Activated naive CD4-positive, alpha-beta T cell treated with anti-CD3 and anti-CD28 coated beads, Interleukin-2, amount 50 U/mL, for 72 hours (primary cell): ENCODE measurements around the gene MRPS21. TPM values are rescaled to one million over a fixed set of nuclear protein-coding genes. Genes with fewer than 3 reads are reported as not detected.
"Not testable (repeated sequence)": the region's sequence is repeated elsewhere in the genome, so short reads cannot be mapped to it uniquely, and the experiment has no call there.

ENCODE experiments used
- ATAC-seq, 2 donors: fragments of 150-1000 bp; cut with Tn5 transposase; 2 replicates each; pipeline ENCODE4 v1.10.0; 2021; ENCODE audit warnings: mild to moderate bottlenecking in 2 of 2, moderate library complexity in 2 of 2
- DNase-seq, 2 donors: peaks; one replicate each; pipeline ENCODE4 v3.0.0; 2021 to 2022; ENCODE audit warnings: low spot score in 2 of 2
- H3K27ac Mint-ChIP-seq, 2 donors: one replicate each; pipeline ENCODE4 v1.8.0; 2022; ENCODE audit warnings: mild to moderate bottlenecking in 2 of 2, mixed read lengths in 2 of 2
- H3K36me3 Mint-ChIP-seq, 2 donors: one replicate each; pipeline ENCODE4 v1.8.0; 2022; ENCODE audit warnings: mixed read lengths in 2 of 2
- H3K9me3 Mint-ChIP-seq, 2 donors: one replicate each; pipeline ENCODE4 v1.8.0; 2022; ENCODE audit warnings: mixed read lengths in 2 of 2
- total RNA-seq, 2 donors: library from RNA; stranded (reverse); gene quantifications; one replicate each; pipeline ENCODE4 v1.2.3, GENCODE V29; 2022

Gene MRPS21
- total RNA-seq, 2 donors from 2014 or later, result 70.7 to 94.2 TPM

GRCh38 chr1:150271291-150271959, 22.2 kb upstream of the MRPS21 start:
- H3K27ac Mint-ChIP-seq, result peak overlapping the region in 1 of 2 donors; percentile 42
- peaks cover 26% of the 10 kb centered on the region in 2 donors for H3K36me3 Mint-ChIP-seq
- no peak for ATAC-seq
- DNase-seq, result no peak
- H3K9me3 Mint-ChIP-seq, result no peaks in the 10 kb centered on the region

DNA sequence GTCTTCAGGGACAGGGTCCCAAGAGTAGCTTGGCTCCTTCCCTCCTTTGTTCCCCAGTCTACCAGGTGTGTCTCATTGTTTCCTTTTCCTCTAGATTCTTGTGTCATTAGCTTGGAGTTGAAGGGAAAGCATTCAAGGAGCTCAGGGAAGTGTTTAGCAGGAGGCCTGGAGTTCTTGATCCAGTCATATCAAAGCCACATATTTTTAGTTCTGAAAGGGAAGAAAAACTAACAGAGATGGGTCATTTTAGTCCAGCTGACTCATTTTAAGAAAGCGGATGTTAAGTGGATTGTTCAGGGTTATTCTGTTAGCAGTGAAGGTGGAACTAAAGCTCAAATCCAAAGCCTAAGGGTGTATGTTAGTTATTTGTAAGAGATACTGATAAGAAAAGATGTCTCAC, 20.4 kb upstream of the MRPS21 start:
- DNase-seq (no peak), ATAC-seq (no peak)
- no peak overlapping the region for H3K27ac Mint-ChIP-seq
- peaks cover 11% of the 10 kb centered on the region in 2 donors for H3K36me3 Mint-ChIP-seq
- no peaks in the 10 kb centered on the region for H3K9me3 Mint-ChIP-seq

DNA sequence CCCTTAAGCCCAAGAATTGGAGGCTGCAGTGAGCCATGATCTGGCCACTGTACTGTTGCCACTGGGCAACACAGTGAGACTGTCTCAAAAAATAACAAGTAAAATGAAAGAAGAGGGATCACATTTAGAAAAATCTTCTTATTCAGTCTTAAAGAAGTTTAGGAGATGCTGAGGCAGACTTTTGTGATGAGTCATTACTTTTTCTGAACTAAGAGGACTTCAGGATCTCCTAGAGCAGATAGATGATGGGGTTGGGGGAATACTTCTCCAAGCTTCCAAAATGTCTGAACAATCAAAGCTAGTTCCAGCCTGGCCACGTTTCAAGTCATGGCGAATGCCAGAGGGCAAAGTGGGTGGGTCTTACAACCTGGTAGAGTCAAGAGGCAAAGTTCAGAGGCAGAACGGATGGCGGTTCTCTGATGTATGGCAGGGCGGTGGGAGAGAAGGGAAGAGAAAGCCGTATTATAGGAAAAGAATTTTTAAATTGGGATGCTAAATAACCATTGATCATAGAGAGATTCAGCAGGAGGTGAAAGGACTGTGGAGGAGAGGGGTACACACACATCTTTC, 13.4 kb upstream of the MRPS21 start:
- no peak for DNase-seq
- Mint-ChIP-seq H3K9me3 (peaks cover 9 to 12% of the 10 kb centered on the region in 2 donors), H3K36me3 (peaks cover 10 to 15% of the 10 kb centered on the region in 2 donors), H3K27ac (no peak overlapping the region)
- ATAC-seq, result no peak

DNA sequence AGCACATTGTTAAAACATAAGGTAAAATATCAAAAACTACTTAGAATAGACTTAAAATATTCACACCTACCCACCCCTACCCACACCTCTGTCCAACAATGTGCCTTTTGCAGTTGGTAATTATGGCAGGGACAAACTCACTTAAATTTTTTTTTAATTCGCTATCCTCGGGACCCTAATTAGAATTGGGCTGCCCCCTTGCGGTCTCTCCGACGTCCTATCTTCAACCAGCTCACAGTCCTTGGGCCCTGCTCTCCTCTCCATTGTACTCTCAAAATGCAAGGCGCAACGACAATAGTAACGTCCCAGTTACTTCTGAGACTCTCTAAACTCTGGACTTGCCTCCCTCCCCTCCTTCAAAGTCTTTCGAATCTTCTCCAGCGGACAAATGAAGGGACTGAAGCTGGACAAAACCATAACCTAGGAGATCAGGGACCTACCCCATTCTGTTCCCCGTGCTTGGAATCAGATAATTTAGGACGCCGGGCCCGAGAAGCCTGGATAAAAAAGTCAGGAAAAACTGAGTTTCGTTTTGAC, 12.4 kb upstream of the MRPS21 start:
- H3K9me3 Mint-ChIP-seq, result peaks cover 9 to 12% of the 10 kb centered on the region in 2 donors
- peak overlapping the region; percentile 70 to 78 for H3K27ac Mint-ChIP-seq
- peak; percentile 42 to 58 for ATAC-seq
- DNase-seq, result peak in 1 of 2 donors; percentile 50
- peaks cover 10 to 15% of the 10 kb centered on the region in 2 donors for H3K36me3 Mint-ChIP-seq

DNA sequence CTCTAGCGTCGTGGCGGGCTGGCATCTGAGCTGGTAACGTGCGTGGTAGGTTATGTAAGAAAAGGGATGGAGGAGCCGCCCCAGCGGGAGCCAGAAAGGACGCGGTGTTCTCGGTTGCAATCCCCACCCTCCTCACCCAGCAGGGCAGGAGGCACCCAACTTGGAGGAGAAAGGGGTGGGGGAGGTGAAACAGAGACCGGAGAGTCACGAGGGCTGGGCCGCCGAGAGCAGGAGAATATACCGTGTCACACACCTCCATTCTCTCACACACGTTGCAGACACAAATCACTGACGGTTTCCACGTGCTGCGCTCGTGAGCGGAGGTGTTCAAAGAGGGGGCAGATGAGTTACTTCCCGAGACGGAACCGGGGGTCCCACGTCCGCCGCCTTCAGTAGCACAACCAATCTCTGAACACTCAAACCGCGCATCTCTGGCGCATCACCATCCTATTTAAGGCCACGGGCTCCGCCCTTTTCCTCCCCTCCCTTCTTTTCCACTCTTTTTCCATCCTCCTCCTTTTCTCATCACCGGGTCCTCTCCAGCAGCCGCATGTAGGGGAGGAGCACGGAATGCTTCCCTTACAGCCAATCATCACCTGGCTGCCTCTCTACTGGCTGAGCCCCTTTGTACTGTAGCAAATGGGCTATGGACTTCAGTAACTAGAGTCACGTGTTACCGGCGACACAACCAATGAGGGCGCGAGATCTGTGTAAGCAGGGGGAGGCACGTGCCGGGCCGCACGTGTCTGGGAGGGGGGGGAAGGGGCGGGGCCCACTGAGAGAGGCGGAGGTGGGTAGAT, 11.7 kb upstream of the MRPS21 start, which contains the start of gene CIART:
Gene CIART (plus strand): TSS at position 797 of the 800 bp plus-strand sequence. CDS start 714 bp downstream, outside the sequence.
- ATAC-seq (peak; percentile 87 to 93), DNase-seq (peak; percentile 60 to 70)
- Mint-ChIP-seq H3K27ac (peak within 1 kb of the TSS; percentile 78 to 86), H3K9me3 (peaks cover 9 to 12% of the 10 kb centered on the region in 2 donors), H3K36me3 (peaks cover 10 to 15% of the 10 kb centered on the region in 2 donors)

DNA sequence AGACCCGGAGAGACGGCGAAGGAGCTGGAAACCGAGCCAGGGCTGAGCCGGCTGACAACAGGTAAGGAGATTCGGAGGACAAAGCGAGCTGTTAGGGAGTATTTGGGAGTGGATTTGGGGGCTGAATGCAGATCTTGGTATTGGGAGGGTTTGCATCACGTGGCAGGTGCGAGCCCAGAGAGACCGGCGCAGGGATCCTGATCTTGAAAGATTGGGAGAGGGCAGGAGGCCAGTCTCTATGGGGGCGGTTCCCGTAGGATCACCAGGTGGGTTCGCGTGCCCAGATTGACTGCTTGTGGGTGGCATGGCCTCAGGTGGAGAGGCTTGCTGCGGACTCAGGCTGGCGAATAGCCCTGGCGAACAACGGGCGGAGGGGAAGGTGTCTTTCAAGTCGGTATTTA, 11.1 kb upstream of the MRPS21 start:
- peaks cover 9 to 12% of the 10 kb centered on the region in 2 donors for H3K9me3 Mint-ChIP-seq
- ATAC-seq, result no peak
- H3K27ac Mint-ChIP-seq, result peak overlapping the region; percentile 78 to 86
- peaks cover 10 to 15% of the 10 kb centered on the region in 2 donors for H3K36me3 Mint-ChIP-seq
- peak in 1 of 2 donors; percentile 21 for DNase-seq

DNA sequence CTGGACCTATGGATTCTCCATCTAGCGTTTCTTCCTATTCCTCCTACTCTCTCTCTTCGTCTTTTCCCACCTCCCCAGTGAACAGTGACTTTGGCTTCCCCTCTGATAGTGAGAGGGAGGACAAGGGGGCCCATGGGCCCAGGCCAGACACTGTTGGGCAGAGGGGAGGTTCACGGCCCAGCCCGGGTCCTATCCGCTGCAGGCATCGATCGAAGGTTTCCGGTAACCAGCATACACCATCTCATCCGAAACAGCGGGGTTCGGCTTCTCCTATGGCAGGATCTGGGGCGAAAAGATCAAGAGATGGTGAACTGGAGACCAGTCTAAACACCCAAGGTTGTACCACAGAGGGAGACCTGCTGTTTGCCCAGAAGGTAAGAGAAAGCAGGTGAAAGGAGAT, 10.4 kb upstream of the MRPS21 start:
- H3K27ac Mint-ChIP-seq, result no peak overlapping the region
- ATAC-seq (no peak), DNase-seq (no peak)
- peaks cover 10 to 15% of the 10 kb centered on the region in 2 donors for H3K36me3 Mint-ChIP-seq
- peaks cover 9 to 12% of the 10 kb centered on the region in 2 donors for H3K9me3 Mint-ChIP-seq

GRCh38 chr1:150288382-150288781, 5.3 kb upstream of the MRPS21 start:
- ATAC-seq (no peak), DNase-seq (no peak)
- Mint-ChIP-seq H3K27ac (no peak overlapping the region), H3K9me3 (no peaks in the 10 kb centered on the region), H3K36me3 (no peaks in the 10 kb centered on the region)

DNA sequence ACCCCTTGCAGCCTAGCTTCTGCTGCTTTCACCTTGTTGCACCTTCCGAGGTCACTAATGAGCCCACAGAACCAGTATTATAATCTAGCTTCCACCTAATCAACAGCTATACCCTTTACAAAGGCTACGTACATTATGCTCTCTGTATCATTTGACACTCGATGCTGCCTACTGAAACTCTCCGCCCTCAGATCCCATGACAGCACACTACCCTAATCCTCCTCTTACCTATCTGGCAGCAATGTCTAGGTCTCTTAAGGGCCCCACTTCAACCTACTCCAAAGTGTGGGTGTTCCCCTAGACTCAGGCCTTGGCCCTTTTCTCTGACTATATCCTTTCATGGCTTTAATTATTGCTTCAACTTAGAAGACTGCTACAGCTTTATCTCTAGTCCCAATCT, 4.8 kb upstream of the MRPS21 start:
- DNase-seq (no peak), ATAC-seq (no peak)
- Mint-ChIP-seq H3K9me3 (no peaks in the 10 kb centered on the region), H3K27ac (peak overlapping the region in 1 of 2 donors; percentile 38), H3K36me3 (peaks cover 0 to 2% of the 10 kb centered on the region in 2 donors)

GRCh38 chr1:150295476-150295875, 1.8 kb downstream of the MRPS21 start:
- peak overlapping the region; percentile 33 to 41 for H3K27ac Mint-ChIP-seq
- no peaks in the 10 kb centered on the region for H3K9me3 Mint-ChIP-seq
- H3K36me3 Mint-ChIP-seq, result peaks cover 15 to 21% of the 10 kb centered on the region in 2 donors
- ATAC-seq (no peak), DNase-seq (no peak)

GRCh38 chr1:150299716-150300115, 6.1 kb downstream of the MRPS21 start:
- Mint-ChIP-seq H3K9me3 (no peaks in the 10 kb centered on the region), H3K36me3 (peaks cover 24 to 33% of the 10 kb centered on the region in 2 donors), H3K27ac (peak overlapping the region in 1 of 2 donors; percentile 62)
- no peak for DNase-seq
- ATAC-seq, result no peak

DNA sequence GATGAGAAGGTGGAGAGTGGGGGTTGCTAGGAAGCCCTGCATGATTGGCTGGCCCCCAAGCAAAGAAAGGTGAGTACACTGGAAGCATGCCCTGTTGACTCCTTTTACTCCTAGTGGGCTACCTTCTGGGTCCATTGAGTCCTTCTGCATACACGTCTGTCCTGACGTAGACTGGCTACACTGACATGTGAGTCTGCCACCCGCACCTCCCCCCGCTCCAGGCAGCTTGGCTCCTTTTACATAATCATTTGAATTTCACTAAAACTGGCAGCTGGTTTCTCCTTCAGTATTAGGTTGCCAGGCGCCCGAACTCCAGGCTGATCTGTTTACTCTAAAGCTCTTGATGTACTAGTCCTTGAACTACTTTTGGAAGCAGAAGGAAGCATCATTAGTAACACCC, 8.7 kb downstream of the MRPS21 start:
- Mint-ChIP-seq H3K9me3 (no peaks in the 10 kb centered on the region), H3K27ac (peak overlapping the region in 1 of 2 donors; percentile 22), H3K36me3 (peaks cover 10 to 27% of the 10 kb centered on the region in 2 donors)
- DNase-seq (no peak), ATAC-seq (no peak)

DNA sequence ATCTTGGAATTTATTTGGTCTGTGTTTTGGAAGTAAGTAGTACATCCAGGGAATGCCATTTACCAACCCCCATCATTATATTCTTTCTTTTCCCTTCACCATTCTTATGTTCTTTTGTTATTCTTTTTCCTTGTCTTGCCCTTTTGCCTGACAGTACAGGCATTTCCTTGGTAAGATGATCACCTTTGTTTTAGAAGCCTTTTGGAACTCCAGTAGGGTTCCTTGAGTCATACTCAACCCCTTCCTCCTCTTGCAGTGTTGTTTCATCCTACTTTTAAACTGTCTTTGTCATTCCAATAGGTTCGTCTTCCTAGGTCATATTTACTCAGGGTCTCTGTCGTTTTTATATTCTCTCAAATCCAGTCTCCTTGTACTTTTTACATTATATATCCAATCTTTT, 9.2 kb downstream of the MRPS21 start:
- H3K9me3 Mint-ChIP-seq, result no peaks in the 10 kb centered on the region
- DNase-seq, result no peak
- H3K36me3 Mint-ChIP-seq, result peaks cover 11 to 30% of the 10 kb centered on the region in 2 donors
- no peak for ATAC-seq
- peak overlapping the region; percentile 22 to 81 for H3K27ac Mint-ChIP-seq

GRCh38 chr1:150308585-150308984, 14.9 kb downstream of the MRPS21 start:
- not testable (repeated sequence) for DNase-seq, H3K9me3 Mint-ChIP-seq, ATAC-seq
- Mint-ChIP-seq H3K36me3 (peaks cover 6 to 21% of the 10 kb centered on the region in 2 donors), H3K27ac (peak overlapping the region in 1 of 2 donors; percentile 19)

GRCh38 chr1:150309758-150310508, 16.3 kb downstream of the MRPS21 start:
- DNase-seq (no peak), ATAC-seq (no peak)
- Mint-ChIP-seq H3K9me3 (no peaks in the 10 kb centered on the region), H3K36me3 (peaks cover 5 to 21% of the 10 kb centered on the region in 2 donors), H3K27ac (no peak overlapping the region)

- no peak overlapping the region for H3K27ac Mint-ChIP-seq
- no peaks in the 10 kb centered on the region for H3K9me3 Mint-ChIP-seq
- DNase-seq, result no peak
- ATAC-seq, result no peak
- H3K36me3 Mint-ChIP-seq, result peaks cover 5 to 12% of the 10 kb centered on the region in 2 donors
These were observed 18.1 kb downstream of the MRPS21 start for GRCh38 chr1:150311762-150312161.
